GM19397 (cell line): ENCODE measurements around the gene MCUB.
A peak's percentile ranks its signal among the peaks of the same experiment; 100 is the strongest.
"Not testable (repeated sequence)": the region's sequence is repeated elsewhere in the genome, so short reads cannot be mapped to it uniquely, and the experiment has no call there.

ENCODE experiments used
- ATAC-seq: cut with Tn5 transposase; IDR thresholded peaks from one replicate; pipeline ENCODE4 v1.9.1; 2021; ENCODE audit warnings: mild to moderate bottlenecking, moderate library complexity; ENCODE audit not compliant: unreplicated experiment

The MCUB gene

GRCh38 chr4:109675843-109676242 lies 115.8 kb downstream of the MCUB start:
- ATAC-seq = no peak

GRCh38 chr4:109676886-109677285 lies 116.8 kb downstream of the MCUB start:
- ATAC-seq = no peak

GRCh38 chr4:109678472-109678871 lies 118.4 kb downstream of the MCUB start:
- not testable (repeated sequence) for ATAC-seq

GRCh38 chr4:109678925-109679324 lies 118.9 kb downstream of the MCUB start:
- ATAC-seq = not testable (repeated sequence)

GRCh38 chr4:109682875-109683274 lies 122.8 kb downstream of the MCUB start:
- no peak for ATAC-seq

GRCh38 chr4:109683621-109684253 lies 123.7 kb downstream of the MCUB start:
- ATAC-seq = no peak

GRCh38 chr4:109684727-109685126 lies 124.7 kb downstream of the MCUB start:
- ATAC-seq = no peak

GRCh38 chr4:109690690-109691410 lies 130.8 kb downstream of the MCUB start:
- ATAC-seq = peak; percentile 84

- ATAC-seq = no peak
These were observed 131.4 kb downstream of the MCUB start for GRCh38 chr4:109691411-109691920.

GRCh38 chr4:109698656-109699055 lies 138.6 kb downstream of the MCUB start:
- no peak for ATAC-seq

- no peak for ATAC-seq
These were observed 139.6 kb downstream of the MCUB start for GRCh38 chr4:109699553-109700225.

- no peak for ATAC-seq
These were observed 141.7 kb downstream of the MCUB start for GRCh38 chr4:109701566-109702410.

GRCh38 chr4:109702950-109703663 lies 143.1 kb downstream of the MCUB start, which contains the start of gene CASP6:
CASP6 (minus strand) TSS chr4:109703445; CDS start chr4:109703395, 50 bp downstream.
- peak; percentile 72 for ATAC-seq

- no peak for ATAC-seq
These were observed 143.8 kb downstream of the MCUB start for GRCh38 chr4:109703664-109704361.

- no peak for ATAC-seq
These were observed 148.4 kb downstream of the MCUB start for GRCh38 chr4:109708435-109708834.

GRCh38 chr4:109708990-109709389 lies 148.9 kb downstream of the MCUB start:
- peak; percentile 78 for ATAC-seq

GRCh38 chr4:109713500-109713899 lies 153.5 kb downstream of the MCUB start:
- ATAC-seq = no peak

GRCh38 chr4:109718759-109719158 lies 158.7 kb downstream of the MCUB start:
- no peak for ATAC-seq

GRCh38 chr4:109719604-109720003 lies 159.6 kb downstream of the MCUB start:
- no peak for ATAC-seq
